Right lobe of liver (tissue), 6 donors: ENCODE results near the gene SIN3A. TPM values are rescaled to one million over a fixed set of nuclear protein-coding genes. Genes with fewer than 3 reads are reported as not detected.

Source experiments
- ATAC-seq, 4 donors: fragments of 200-7000 bp; cut with Tn5 transposase; one replicate each; pipeline ENCODE4 v1.9.1; 2020; ENCODE audit warnings: mild to moderate bottlenecking in 4 of 4, moderate library complexity in 4 of 4
- DNase-seq, 3 donors: peaks; one replicate each; pipeline ENCODE4 v3.0.0-alpha.2; 2020
- H3K27ac ChIP-seq, 3 donors: fragments of 200-600 bp; one replicate each; pipeline ENCODE4 v1.8.0; 2022
- H3K27me3 ChIP-seq, 2 donors: fragments of 200-600 bp; one replicate each; pipeline ENCODE4 v1.8.0; 2022
- H3K36me3 ChIP-seq, 4 donors: fragments of 200-600 bp; sonication (generic) in 1 of 4; one replicate each; pipeline versions ENCODE4 v1.5.1 to v1.8.0; 2017 to 2022; ENCODE audit warnings: control low read depth in 1 of 4
- H3K4me1 ChIP-seq, 4 donors: fragments of 200-600 bp; sonication (generic) in 1 of 4; one replicate each; pipeline versions ENCODE4 v1.5.1 to v1.8.0; 2017 to 2022; ENCODE audit warnings: control low read depth in 1 of 4
- H3K4me3 ChIP-seq, 3 donors: fragments of 200-600 bp; one replicate each; pipeline ENCODE4 v1.8.0; 2022
- H3K9me3 ChIP-seq, 4 donors: fragments of 200-600 bp; sonication (generic) in 1 of 4; one replicate each; pipeline versions ENCODE4 v1.5.1 to v1.8.0; 2017 to 2022; ENCODE audit warnings: control low read depth in 1 of 4
- POLR2A ChIP-seq: fragments of 450-650 bp; IDR thresholded peaks from one replicate; pipeline ENCODE4 v1.6.1; 2017; ENCODE audit warnings: antibody characterized with exemption, mild to moderate bottlenecking
- WGBS: methylation state at CpG from one replicate; pipeline ENCODE4 v1.1.6; 2018; ENCODE audit warnings: low coverage, low lambda C conversion rate; ENCODE audit not compliant: insufficient coverage; ENCODE audit errors: missing lambda C conversion rate; 5-methylcytosine and 5-hydroxymethylcytosine counted together
- intact Hi-C, 2 donors: fragments of 100-400 bp; cut with DNase I; formaldehyde crosslinking; loops; one replicate each; pipeline versions ENCODE4 v1.11.2 to v1.14.1; 2022
- microRNA counts: library from miRNA; unstranded; fragments of <30 nt; microRNA quantifications from one replicate; lab custom pipeline; 2016
- microRNA-seq, 2 donors: library from miRNA; unstranded; fragments of <30 nt; microRNA quantifications; one replicate each; pipeline ENCODE4, GENCODE V29; 2019 to 2020
- small RNA-seq, 2 experiments: library from RNA; depleted of rRNA; stranded (forward); fragments of <200 nt; gene quantifications; one replicate each; pipeline ENCODE3, GENCODE V24; 2016
- total RNA-seq, 6 experiments: library from RNA; depleted of rRNA in 2 of 6; stranded (reverse); fragments of >200 nt in 2 of 6; fragmentation: NEBNext Ultra II Directional in 3 of 6; extraction: Animal tissue kit (Norgen Biotek cat#: 25700) in 3 of 6; gene quantifications; one replicate each; pipeline versions ENCODE4 v1.1.0 to v1.2.4, GENCODE V29; 2016 to 2023
- TF ChIP-seq, protein P1 (sequence below), 4 donors: fragments of 200-600 bp in 3 of 4; fragments of 450-650 bp in 1 of 4; IDR thresholded peaks; one replicate each; pipeline versions ENCODE4 v1.5.1 to v1.8.0; 2016 to 2022; ENCODE audit warnings: antibody characterized with exemption in 4 of 4, mild to moderate bottlenecking in 2 of 4
- donor health status: DM: no; HTN: yes; CAD: no.
- donor health status: DM: no; HTN: no; CAD: no.
- donor health status: DM: no; HTN: no; CAD: no.
- donor health status: DM: no; HTN: yes; CAD: no.
- donor health status: DM: no; HTN: yes; CAD: no.

Gene SIN3A
- total RNA-seq, 6 experiments from 2014 or later = 10.0 to 21.6 (median 20.5) TPM

DNA sequence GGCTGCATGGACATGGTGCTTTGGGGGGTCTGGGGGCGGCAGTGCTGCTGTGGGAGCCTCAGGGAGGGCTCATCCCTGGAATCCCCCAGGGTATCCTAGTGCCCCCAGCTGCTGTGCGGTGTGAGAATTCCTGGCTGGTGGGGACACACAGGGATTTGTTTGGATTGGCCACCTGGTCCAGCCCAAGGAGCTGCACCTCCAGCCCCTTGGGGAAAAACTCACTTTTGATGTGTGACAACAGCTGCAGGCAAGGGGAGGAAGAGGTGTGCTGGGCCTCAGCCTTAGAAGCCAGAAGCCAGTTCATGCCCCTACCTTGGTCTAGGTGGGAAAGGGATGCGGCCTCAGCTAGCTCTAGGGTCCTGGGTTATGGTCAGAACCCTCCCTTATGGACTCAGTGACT, 124.0 kb downstream of the SIN3A start:
- no peak for DNase-seq
- no peaks in the 10 kb centered on the region for H3K4me1 ChIP-seq
- H3K27ac ChIP-seq = no peak overlapping the region
- intact Hi-C loops = no loop called here
- no peaks in the 10 kb centered on the region for H3K27me3 ChIP-seq
- H3K36me3 ChIP-seq = no peaks in the 10 kb centered on the region
- no CpG with 5 or more reads among the region's 3 CpGs for WGBS
- H3K4me3 ChIP-seq = no peak overlapping the region
- TF ChIP-seq, protein P1, sequence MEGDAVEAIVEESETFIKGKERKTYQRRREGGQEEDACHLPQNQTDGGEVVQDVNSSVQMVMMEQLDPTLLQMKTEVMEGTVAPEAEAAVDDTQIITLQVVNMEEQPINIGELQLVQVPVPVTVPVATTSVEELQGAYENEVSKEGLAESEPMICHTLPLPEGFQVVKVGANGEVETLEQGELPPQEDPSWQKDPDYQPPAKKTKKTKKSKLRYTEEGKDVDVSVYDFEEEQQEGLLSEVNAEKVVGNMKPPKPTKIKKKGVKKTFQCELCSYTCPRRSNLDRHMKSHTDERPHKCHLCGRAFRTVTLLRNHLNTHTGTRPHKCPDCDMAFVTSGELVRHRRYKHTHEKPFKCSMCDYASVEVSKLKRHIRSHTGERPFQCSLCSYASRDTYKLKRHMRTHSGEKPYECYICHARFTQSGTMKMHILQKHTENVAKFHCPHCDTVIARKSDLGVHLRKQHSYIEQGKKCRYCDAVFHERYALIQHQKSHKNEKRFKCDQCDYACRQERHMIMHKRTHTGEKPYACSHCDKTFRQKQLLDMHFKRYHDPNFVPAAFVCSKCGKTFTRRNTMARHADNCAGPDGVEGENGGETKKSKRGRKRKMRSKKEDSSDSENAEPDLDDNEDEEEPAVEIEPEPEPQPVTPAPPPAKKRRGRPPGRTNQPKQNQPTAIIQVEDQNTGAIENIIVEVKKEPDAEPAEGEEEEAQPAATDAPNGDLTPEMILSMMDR (IDR thresholded peaks at IDR 0.05) = no peak
- TF ChIP-seq POLR2A = no peak
- ATAC-seq = no peak
- no peaks in the 10 kb centered on the region for H3K9me3 ChIP-seq

DNA sequence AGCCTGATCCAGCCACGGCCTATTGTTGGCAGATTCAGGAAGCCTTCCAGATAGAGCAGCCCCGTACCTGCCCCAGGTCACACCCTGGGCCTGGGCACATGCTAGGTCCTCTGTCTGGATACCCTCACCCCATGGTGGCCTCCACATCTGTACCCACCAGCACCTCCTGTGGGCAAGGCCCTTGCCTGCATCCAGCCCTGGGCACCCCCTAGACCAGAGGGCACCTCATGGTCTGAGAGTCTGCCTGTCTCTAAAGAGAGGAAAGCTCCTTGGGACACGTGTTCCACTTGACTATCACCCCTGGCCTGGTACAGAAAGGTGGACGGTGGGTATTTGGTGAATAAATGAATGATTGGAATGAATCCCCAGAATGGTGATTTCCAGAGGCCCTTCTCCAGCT, 124.5 kb downstream of the SIN3A start:
- Histone ChIP-seq H3K9me3 (no peaks in the 10 kb centered on the region), H3K4me3 (no peak overlapping the region), H3K27me3 (no peaks in the 10 kb centered on the region), H3K4me1 (no peaks in the 10 kb centered on the region), H3K27ac (no peak overlapping the region), H3K36me3 (no peaks in the 10 kb centered on the region)
- intact Hi-C loops = no loop called here
- no peak for TF ChIP-seq POLR2A
- TF ChIP-seq, protein P1 (IDR thresholded peaks at IDR 0.05) = no peak
- DNase-seq = no peak
- WGBS = 77% methylated on average over 4 of the region's 4 CpGs
- no peak for ATAC-seq

DNA sequence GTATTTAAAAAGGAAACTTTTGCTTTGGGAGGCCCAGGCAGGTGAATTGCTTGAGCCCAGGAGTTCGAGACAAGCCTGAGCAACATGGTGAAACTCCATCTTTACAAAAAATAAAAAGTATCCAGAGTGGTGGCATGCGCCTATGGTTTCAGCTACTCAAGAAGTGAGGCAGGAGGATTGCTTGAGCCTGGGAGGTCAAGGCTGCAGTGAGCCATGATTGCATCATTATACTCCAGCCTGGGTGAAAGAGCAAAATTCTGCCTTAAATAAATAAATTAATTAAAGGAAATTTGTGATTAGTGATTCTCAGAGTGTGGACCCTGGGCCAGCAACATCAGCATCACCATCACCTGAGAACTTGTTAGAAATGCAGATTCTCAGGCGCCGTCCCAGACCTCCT, 125.6 kb downstream of the SIN3A start:
- H3K9me3 ChIP-seq = no peaks in the 10 kb centered on the region
- H3K27me3 ChIP-seq = no peaks in the 10 kb centered on the region
- 89% methylated on average over 4 of the region's 4 CpGs for WGBS
- intact Hi-C loops = no loop called here
- no peak for DNase-seq
- H3K4me1 ChIP-seq = no peaks in the 10 kb centered on the region
- ATAC-seq = no peak
- H3K4me3 ChIP-seq = no peak overlapping the region
- H3K27ac ChIP-seq = no peak overlapping the region
- TF ChIP-seq POLR2A = no peak
- TF ChIP-seq, protein P1 (IDR thresholded peaks at IDR 0.05) = no peak
- no peaks in the 10 kb centered on the region for H3K36me3 ChIP-seq

DNA sequence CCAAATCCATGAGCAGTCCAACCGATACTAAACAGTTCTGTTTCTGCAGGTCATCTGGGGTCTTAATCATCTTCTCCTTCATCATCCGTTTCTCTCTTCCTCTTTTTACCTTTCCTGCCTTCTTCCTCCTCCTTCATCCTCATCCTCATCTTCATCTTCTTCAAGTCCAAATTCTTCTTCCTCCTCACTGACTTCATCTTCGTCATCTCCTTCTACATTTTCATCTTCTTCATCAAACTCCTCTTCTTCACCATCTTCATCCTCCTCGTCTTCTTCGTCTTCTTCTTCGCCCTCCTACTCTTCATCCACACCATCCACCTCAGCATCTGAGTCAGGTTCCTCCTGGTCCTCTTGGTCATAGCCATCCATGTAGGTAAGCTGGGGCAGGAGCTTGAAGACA, 129.8 kb downstream of the SIN3A start:
- Histone ChIP-seq H3K4me1 (no peaks in the 10 kb centered on the region), H3K27me3 (no peaks in the 10 kb centered on the region), H3K36me3 (no peaks in the 10 kb centered on the region), H3K27ac (no peak overlapping the region), H3K9me3 (no peaks in the 10 kb centered on the region), H3K4me3 (no peak overlapping the region)
- TF ChIP-seq, protein P1 (IDR thresholded peaks at IDR 0.05) = no peak
- TF ChIP-seq POLR2A = no peak
- intact Hi-C loops = no loop called here
- DNase-seq (no peak), ATAC-seq (no peak)
- WGBS = 82% methylated on average over 6 of the region's 6 CpGs

MicroRNAs encoded within 50 kb of the gene (microRNA counts, 767-probe panel; counts per million panel counts)
- microRNA hsa-miR-631 (lab: Ali Mortazavi, UCI) = 237 counts per million

Small RNA genes within 50 kb of the gene (microRNA-seq; reads per million reads assigned to microRNA genes)
- 0 reads per million in 2 donors for gene MIR631

Small RNA genes within 50 kb of the gene (small RNA-seq; reads per million reads assigned to genes)
- gene AC105036.2 = 0 reads per million in 2 experiments

Other genes starting within 250 kb of the SIN3A start
- 1 to 10 TPM; 3.6 to 9.4 (median 5.8) TPM for gene C15orf39, start 249.8 kb downstream of the SIN3A start, total RNA-seq
- gene GOLGA6C, start 193.4 kb downstream of the SIN3A start, total RNA-seq = under 1 TPM in 3 of 6 experiments, not detected in 3; 0.19 to 0.51 (median 0.22) TPM
- gene GOLGA6D, start 168.9 kb downstream of the SIN3A start, total RNA-seq = under 1 TPM in 5 of 6 experiments, not detected in 1; 0.12 to 0.49 (median 0.27) TPM
- 10 to 100 TPM; 25.6 to 57.0 (median 41.6) TPM for gene COMMD4, start 115.6 kb downstream of the SIN3A start, total RNA-seq
- 10 to 100 TPM; 16.6 to 32.7 (median 23.7) TPM for gene NEIL1, start 104.7 kb downstream of the SIN3A start, total RNA-seq
- gene MAN2C1, start 83.1 kb downstream of the SIN3A start, total RNA-seq = 100 to 1,000 TPM in 1 of 6 experiments, 10 to 100 TPM in 5; 45.4 to 120 (median 79.1) TPM
- 10 to 100 TPM in 3 of 6 experiments, 1 to 10 TPM in 3; 7.6 to 15.4 (median 10.0) TPM for gene PTPN9, start 127.6 kb upstream of the SIN3A start, total RNA-seq
- 10 to 100 TPM; 11.1 to 19.4 (median 13.3) TPM for gene SNUPN, start 174.0 kb upstream of the SIN3A start, total RNA-seq
- 100 to 1,000 TPM in 2 of 6 experiments, 10 to 100 TPM in 4; 37.7 to 192 (median 44.4) TPM for gene IMP3, start 188.5 kb upstream of the SIN3A start, total RNA-seq
- gene SNX33, start 196.2 kb upstream of the SIN3A start, total RNA-seq = 10 to 100 TPM; 12.0 to 17.2 (median 14.2) TPM